ENCODE data around the gene WNT3A.

The WNT3A gene

GRCh38 chr1:228104526-228105269 is 97.9 kb downstream of the WNT3A start:
- DNase-seq = no peak

GRCh38 chr1:228105270-228105995 is 98.6 kb downstream of the WNT3A start:
- no peak for DNase-seq

- no peak for DNase-seq
Observed at GRCh38 chr1:228105996-228106799, 99.4 kb downstream of the WNT3A start.

- DNase-seq = no peak
Observed at GRCh38 chr1:228106800-228107054, 99.9 kb downstream of the WNT3A start.

- DNase-seq = no peak
Observed at GRCh38 chr1:228107636-228108035, 100.8 kb downstream of the WNT3A start.

- no peak for DNase-seq
Observed at GRCh38 chr1:228108055-228108690, 101.4 kb downstream of the WNT3A start.

GRCh38 chr1:228108742-228109072 is 101.9 kb downstream of the WNT3A start:
- DNase-seq = no peak

GRCh38 chr1:228109073-228109961 is 102.5 kb downstream of the WNT3A start, which contains the start of gene MRPL55:
Gene MRPL55, minus strand, starts transcription at chr1:228109299. Its CDS starts 1,039 bp downstream, at chr1:228108260.
- peak; percentile 98 for DNase-seq

- DNase-seq = no peak
Observed at GRCh38 chr1:228109962-228110488, 103.2 kb downstream of the WNT3A start.

- DNase-seq = no peak
Observed at GRCh38 chr1:228110556-228110955, 103.8 kb downstream of the WNT3A start.
